ENCODE data around the gene DYSF.

DYSF gene

GRCh38 chr2:71682341-71682740 is 229.0 kb downstream of the DYSF start:
- no peak for DNase-seq

- DNase-seq, result no peak
These were observed 229.7 kb downstream of the DYSF start for GRCh38 chr2:71683070-71683469.

- DNase-seq, result no peak
These were observed 230.3 kb downstream of the DYSF start for GRCh38 chr2:71683666-71684065.

- DNase-seq, result no peak
These were observed 231.1 kb downstream of the DYSF start for GRCh38 chr2:71684226-71685072.

- no peak for DNase-seq
These were observed 231.9 kb downstream of the DYSF start for GRCh38 chr2:71685073-71685848.

GRCh38 chr2:71685941-71686611 is 232.7 kb downstream of the DYSF start:
- no peak for DNase-seq

GRCh38 chr2:71686781-71687180 is 233.4 kb downstream of the DYSF start:
- no peak for DNase-seq

- no peak for DNase-seq
These were observed 234.1 kb downstream of the DYSF start for GRCh38 chr2:71687412-71687811.

GRCh38 chr2:71688530-71688929 is 235.2 kb downstream of the DYSF start:
- no peak for DNase-seq

- DNase-seq, result no peak
These were observed 236.0 kb downstream of the DYSF start for GRCh38 chr2:71689393-71689792.

- no peak for DNase-seq
These were observed 236.8 kb downstream of the DYSF start for GRCh38 chr2:71689968-71690834.

- no peak for DNase-seq
These were observed 237.6 kb downstream of the DYSF start for GRCh38 chr2:71690876-71691475.

- DNase-seq, result no peak
These were observed 238.5 kb downstream of the DYSF start for GRCh38 chr2:71691747-71692441.

GRCh38 chr2:71692621-71693277 is 239.4 kb downstream of the DYSF start:
- DNase-seq, result no peak

- DNase-seq, result no peak
These were observed 240.2 kb downstream of the DYSF start for GRCh38 chr2:71693286-71694270.

- DNase-seq, result no peak
These were observed 241.3 kb downstream of the DYSF start for GRCh38 chr2:71694501-71695234.

- no peak for DNase-seq
These were observed 242.1 kb downstream of the DYSF start for GRCh38 chr2:71695235-71696120.

GRCh38 chr2:71696381-71696780 is 243.0 kb downstream of the DYSF start:
- no peak for DNase-seq

All from stimulated activated CD8-positive, alpha-beta memory T cell treated with anti-CD3 and anti-CD28 coated beads, Interleukin-4, amount 100 ng/mL, for 48 hours (primary cell).